ENCODE measurements around the gene SAMD4B.
"Not testable (repeated sequence)": the region's sequence is repeated elsewhere in the genome, so short reads cannot be mapped to it uniquely, and the experiment has no call there.

The SAMD4B gene

DNA sequence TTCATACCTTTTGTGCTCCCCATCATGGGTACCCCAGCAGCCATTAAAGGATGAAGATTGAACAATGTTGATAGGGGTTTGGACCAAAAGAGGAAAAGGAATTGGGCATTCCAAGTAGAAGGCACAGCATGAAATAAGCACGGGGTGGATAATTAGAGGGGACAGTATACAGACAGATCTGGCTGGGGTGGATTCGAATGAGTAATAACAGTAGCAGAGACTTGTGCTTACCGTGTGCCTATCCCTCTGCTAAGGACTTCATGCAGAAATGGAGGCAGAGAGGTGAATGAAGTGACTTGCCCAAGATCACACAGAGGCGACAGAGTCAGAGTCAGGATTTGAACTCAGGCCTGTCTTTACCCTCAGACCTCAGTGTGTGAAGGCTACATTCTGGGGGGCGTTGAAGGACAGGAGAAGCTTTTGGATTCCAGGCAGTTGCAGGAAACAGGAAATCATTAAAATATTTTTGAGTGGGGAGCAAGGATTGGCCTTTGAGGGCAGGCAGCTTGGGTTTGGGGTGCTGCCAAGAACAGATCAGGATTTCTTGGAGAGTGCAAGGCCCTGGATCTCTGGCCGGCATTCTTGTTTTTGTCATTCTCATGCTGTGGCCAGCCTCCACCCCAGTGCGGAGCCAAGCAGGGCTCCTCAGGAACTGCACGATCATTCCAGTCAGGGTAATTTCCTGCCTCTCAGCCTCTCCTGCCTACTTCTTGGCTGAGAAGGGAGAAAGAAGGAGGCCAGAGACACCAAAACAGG, 30.0 kb downstream of the SAMD4B start:
- no peak for DNase-seq

DNA sequence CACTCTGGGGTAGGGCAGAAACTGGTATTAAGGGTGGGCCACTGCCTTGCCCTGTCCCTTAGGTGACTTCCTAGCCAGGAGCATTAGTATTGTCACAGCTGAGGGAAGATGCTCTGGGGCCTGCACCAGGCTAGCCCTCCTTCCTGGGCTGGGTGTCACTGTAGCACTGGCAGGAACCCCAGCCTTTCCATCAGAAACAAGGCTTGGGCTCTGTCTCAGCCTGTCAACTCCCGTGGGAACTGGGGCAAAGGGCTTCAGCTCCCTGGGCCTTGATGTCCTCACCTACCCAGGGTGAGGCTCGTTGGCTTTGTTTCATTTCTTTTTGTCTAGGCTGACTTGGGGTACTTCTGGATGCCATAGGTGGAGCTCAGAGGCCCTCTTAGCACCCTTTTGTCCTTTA, 30.7 kb downstream of the SAMD4B start:
- DNase-seq = no peak

- DNase-seq = no peak
Measured at GRCh38 chr19:39375929-39376328, 33.7 kb downstream of the SAMD4B start.

GRCh38 chr19:39377373-39378362, 35.4 kb downstream of the SAMD4B start:
- DNase-seq = no peak

- not testable (repeated sequence) for DNase-seq
Measured at GRCh38 chr19:39379366-39379765, 37.1 kb downstream of the SAMD4B start.

GRCh38 chr19:39379865-39380396, 37.7 kb downstream of the SAMD4B start:
- DNase-seq = no peak

DNA sequence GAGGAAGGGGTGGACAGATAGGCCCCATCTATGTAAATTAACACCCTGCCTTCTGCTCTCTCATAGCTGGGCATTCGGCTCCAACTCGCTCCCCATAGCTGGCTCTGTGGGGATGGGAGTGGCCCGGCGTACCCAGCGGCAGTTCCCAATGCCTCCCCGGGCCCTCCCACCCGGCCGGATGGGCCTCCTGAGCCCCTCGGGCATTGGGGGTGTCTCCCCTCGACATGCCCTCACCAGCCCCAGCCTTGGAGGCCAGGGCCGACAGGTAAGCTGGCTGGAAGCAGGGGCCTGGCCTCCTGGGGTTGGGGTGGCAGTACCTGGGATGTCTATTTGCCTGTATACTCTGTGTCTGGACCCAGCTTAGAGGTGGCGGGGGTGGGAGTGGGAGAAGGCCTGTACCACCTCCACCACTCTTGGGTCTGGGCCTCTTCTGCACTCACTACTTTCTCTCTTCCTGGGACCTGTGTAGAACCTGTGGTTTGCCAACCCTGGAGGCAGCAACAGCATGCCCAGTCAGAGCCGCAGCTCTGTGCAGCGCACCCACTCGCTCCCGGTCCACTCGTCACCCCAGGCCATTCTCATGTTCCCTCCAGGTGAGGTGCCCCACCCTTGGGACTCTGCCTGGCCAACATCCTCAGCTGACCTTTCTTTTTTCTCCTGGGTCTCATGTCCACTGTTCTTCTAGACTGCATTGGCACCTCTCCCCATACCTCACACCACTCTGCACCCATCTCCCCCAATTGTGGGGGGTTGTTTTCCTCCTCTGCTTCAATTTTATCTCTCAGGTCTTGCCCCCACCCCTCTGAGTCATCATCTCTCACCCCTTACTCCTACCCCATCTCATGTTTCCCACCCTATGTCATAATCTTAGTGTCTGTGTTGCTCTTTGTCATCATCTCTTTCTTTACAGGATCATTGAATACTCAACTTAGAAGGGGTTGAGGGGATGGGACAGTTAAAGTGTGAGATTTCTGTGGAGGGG, 38.6 kb downstream of the SAMD4B start:
- no peak for DNase-seq

GRCh38 chr19:39381910-39382611, 39.8 kb downstream of the SAMD4B start:
- no peak for DNase-seq

- no peak for DNase-seq
Measured at GRCh38 chr19:39382991-39383828, 41.0 kb downstream of the SAMD4B start.

DNA sequence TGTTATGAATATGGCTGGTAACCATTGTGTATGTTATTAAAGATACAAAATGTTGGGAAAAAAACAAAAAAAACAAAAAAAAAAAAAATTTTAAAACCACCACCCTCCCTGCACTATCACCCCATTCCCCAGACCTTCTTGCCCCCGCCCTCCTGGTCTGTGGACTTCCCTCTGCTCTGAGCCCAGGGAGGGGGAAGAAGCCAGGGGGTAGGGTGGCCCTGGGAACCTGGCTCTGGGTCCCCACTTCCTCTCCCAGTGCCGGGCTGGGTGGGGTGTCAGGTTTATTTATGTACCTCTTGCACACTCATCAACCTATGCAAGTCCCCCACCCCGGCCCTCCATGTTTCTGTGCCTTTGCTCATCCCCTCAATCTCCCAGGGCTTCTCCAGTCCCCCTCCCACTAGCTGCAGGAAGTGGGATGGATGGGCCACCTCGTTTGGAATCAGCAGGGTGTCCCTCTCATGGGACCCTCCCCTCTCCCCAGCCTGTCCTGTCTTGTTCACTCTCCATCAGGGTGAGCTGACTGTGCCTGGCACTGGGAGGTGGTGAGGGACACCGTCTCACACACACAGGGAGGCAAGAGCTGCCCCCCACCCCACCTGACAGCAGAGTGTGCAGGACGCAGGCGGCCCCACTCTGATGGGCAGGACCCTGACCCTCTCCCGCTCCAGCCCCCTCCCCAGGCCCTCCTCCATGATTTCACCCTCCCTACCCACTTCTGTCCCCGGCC, 42.8 kb downstream of the SAMD4B start:
- no peak for DNase-seq

DNA sequence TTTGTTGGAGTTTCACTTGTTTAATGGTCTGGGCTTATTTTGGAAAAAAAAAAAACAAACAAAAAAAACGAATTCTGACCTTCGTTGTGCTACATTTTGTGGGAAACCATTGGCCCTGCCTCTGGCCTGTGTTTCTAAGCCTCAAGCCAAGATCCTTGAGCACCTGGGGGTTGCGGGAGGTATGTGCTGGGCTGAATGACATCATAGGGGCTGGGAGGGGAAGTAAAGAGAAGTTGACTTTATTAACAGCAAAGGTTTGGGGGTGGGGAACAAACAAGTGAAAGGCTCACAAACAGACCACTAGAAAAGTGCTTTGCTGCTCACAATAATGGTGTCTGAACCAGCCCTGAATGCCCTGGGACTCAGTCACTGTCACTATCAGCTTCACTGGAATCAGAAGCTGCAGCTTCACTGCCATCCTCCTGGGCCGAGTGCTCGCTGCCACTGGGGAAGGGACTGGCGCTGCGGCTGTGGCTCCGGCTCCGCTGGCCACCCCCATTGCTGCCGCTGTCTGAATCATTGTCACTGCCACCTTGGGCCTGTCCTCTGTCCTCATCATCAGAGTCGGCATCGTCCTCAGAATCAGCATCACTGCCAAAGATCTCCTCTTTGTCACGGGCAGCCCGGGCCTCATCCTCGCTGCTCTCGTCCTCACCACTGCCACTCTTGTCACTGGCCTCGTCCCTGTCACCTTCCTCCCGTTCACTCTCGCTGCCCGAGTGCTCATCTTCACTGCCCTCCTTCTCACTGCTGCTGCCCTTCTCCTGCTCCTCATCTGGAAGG, 43.6 kb downstream of the SAMD4B start:
- no peak for DNase-seq

DNA sequence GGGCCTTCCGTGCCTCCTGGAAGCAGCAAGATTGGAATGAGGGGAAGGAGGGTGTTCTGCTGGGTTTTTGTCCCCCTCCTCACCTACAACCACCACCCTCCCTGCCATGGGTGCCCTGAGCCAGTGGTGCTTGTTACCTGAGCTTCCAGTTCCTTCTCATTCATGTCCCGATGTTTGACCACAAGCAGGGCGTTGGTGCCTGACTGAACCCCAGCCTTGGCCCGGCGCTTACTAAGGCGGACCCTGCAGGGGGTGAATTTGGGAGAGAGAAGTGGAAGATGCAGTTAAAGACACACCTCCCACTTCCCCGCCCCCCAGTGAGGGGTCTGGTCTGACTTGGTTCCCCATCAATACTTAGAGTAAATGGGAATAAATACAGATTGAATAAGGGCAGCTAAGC, 44.3 kb downstream of the SAMD4B start:
- no peak for DNase-seq

DNA sequence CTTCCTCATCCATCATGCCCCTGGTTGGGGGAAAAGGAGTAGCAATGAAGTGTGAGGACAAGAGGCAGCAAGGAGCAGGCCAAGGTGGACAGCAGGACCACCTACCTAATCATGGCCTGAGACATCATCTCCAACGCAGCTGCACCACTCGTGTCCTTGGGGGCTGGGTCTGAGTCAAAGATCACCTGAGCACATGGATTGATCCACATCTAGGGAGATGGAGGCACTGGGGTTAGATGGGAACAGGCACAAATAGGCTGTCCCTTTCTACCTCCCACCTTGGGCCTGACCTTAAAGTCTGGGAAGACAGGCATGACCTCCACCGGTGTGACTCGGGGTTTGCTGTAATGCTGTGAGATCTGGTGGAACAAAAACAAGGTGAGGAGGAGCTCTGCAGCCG, 46.4 kb downstream of the SAMD4B start:
- DNase-seq = no peak

- no peak for DNase-seq
Measured at GRCh38 chr19:39389631-39390414, 47.6 kb downstream of the SAMD4B start.

DNA sequence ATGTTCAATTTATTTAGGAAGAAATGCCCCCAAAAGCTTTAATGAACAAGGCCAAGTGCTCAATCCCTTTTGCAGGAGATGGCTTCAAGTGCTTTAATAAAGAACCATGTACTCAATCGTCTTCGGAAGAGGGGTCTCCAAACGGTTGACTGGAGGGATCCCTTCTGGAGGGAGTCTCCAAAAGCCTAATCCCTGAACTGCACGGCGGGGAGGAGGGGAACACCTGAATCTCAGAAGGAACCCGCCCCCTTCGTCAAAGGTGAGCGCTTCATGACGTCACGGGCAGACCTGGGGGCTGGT, 48.2 kb downstream of the SAMD4B start:
- DNase-seq = no peak

DNA sequence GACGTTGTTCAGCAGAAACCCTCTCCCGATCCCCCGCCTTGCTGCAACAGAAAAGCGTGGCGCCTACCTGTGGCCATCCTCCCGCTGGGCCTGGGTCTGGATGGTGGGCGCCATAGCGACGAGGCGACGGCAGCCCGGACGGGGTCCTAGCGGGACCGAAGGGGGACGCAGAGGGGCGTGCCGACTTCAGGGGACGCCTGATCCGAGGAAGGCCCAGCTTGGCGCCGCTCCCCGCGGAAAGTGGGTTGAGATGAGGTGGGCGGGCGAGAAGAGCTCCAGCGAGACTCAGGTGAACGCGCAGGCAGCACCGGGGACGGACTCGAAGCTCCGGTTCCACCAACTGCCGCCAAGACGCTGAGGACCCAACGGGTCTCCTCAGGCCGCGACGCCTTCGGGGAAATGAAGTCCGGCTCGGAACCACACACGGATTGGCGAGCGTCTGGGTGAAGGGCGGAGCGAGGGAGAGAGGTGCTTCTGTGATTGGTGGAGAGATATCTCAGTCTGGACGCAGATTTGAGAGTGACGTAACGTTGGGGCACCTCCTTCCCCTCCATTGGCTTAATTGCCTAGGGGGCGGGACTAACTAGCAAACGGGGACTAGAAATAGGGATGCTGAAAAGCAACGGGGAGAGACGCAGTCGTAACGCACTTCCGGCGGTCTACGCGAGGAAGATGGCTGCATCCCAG, 48.7 kb downstream of the SAMD4B start, which contains the start of the genes MED29 and PAF1:
Gene MED29, plus strand, starts transcription at position 628 of the 687 bp plus-strand sequence. Its CDS starts 45 bp downstream, at position 673.
Gene PAF1, minus strand, starts transcription at position 356 of the 687 bp plus-strand sequence. Its CDS starts 242 bp downstream, at position 114.
- DNase-seq = peak; percentile 99
